Putamen (tissue), 1 donor: ENCODE data around the gene LHX4.

Source experiments
- DNase-seq: peaks from one replicate; pipeline ENCODE4 v3.0.0-alpha.2; 2016; ENCODE audit warnings: low spot score

Gene LHX4

DNA sequence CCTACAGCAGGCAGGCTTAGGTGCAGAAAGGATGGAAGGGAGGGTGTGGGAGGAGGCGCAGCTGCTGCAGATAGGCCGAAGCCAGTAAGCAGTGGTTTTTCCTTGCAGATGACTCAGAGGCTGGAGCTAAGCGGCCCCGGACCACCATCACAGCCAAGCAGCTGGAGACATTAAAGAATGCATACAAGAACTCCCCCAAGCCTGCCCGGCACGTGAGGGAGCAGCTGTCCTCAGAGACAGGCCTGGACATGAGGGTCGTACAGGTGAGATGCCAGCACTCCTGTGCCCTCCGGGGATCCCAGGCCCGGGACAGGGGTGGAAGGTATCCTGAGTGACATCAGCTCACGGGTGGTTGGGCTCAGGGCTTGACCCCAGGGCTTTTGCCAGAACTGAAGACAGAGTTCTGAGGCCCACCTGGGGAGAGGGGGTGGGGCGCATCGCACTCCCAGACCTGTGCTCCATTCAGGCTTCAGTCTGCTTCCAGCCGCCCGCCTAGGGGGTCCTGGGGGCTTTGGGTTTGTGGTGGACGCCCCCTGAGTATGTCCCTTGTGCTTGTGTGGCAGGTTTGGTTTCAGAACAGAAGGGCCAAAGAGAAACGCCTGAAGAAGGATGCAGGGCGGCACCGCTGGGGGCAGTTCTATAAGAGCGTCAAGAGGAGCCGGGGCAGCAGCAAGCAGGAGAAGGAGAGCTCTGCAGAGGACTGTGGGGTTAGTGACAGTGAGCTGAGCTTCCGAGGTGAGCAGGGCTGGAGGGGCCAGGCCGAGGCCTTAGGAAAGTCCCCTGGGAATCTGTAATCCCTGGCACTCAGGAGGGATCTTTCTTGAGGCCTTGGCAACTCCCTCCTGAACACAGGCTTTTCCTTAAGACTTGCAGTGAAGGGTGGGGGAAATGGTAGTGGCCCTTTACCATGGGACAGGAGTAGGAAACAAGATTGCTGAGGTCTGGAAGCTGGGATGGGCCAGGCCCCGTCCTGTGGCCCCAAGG is 41.5 kb downstream of the LHX4 start:
- DNase-seq = no peak

DNA sequence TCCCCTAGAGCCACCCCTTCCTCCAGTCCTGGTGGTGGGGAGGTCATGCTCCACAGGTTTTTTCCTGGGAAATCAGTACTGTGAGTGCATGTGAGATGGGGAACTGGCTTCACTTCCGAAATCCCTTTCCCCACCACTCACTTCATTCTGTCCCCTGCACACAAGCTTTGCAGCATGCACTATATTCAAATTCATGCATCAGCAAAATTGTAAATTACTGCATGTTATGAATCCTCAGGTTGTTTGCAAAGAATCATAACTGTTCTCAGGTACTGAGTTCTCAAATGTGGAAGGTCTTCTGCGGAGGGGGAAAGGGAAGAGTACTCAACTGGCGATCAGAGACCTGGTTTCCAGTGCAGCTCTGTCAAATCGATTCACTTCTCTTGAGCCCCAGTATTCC is 42.3 kb downstream of the LHX4 start:
- no peak for DNase-seq

DNA sequence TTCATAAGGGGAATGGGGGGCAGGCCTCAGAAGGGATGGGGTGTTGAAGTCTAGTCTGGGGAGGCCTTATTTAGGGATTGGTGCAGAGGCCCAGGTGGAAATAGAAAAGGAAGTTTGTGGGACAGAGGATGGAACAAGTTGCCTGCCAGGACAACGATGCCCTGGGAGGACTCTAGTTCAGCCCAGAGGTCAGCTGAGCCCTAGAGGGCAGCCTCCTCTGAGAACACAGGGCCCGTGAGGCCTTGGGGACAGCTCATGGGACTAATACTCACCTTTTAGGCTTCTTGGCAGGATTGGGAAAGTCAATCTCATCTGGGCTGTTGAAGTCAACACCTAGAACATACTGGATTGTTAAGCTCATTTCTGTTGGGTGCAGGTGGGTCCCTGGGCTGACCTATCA is 43.0 kb downstream of the LHX4 start:
- no peak for DNase-seq

- no peak for DNase-seq
Observed at GRCh38 chr1:180274221-180274620, 44.2 kb downstream of the LHX4 start.

DNA sequence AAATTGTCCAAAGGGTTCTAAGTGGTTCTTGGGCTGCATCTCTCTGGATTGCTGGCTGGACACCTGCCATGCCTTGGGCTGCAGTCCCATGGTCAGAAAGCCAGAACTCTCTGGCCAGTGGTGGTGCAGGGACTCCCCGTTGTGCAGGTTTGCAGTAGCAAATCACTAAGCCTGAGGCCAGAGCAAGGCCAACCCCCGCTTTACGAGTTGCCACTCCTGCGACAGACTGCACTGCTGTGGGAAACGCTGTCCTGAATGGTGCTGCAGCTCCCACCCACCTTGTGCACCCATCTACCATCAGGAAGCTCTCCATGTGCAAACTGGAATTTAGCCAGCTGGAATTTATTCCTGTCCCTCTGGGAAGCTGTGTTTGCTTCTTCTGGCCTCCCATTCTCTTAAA is 45.7 kb downstream of the LHX4 start:
- DNase-seq = no peak

- DNase-seq = no peak
Observed at GRCh38 chr1:180277476-180278193, 47.6 kb downstream of the LHX4 start.

DNA sequence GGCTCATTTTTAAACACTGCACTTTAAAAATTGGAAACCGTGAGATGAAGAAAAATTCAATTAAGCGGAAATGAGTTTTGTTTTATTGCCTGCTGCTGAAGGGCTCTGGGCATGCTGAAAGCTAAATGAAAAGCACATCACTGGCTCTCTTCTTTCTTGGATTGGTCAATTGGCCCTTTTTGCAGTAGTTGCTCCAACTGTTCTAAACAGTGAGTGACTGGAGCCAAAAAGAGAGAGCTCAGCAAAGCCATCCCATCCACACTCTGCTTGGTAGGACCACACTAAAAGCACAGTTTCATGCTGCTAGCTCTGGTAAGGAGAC is 48.1 kb downstream of the LHX4 start:
- no peak for DNase-seq

DNA sequence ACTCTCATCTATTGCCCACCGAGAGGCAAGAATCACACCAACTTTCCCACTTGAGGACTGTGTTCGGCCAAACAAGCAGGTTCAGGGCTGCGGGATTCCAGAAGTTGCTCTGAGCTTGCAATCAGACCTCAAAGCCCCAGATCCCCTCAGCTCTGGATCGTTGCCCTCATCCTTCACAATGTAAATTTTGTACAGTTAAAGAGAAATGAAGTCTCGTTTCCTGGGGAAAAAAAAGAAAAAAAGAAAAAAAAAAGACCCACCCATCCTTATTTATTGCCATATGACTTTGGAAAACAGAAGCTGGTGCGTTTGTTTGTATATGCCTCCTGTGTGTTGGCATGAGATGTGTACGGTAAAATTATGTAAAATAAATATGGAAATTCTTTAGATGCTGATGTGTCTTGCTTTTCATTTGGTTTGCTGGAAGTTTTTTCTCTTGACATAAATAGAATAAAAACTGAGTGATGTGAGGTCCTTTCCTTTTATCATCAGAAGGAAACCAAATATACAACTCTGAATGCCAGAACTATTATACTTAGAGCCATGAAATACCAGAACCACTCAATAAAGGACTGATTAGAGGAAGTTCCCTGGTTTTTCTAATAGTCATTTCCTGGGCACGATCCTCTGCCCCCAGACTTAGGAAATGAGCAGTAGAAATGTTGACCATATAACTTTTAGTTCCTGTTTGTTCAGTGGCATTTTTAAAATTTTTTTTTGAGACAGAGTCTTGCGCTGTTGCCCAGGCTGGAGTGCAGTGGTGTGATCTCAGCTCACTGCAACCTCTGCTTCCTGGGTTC is 48.7 kb downstream of the LHX4 start:
- no peak for DNase-seq

DNA sequence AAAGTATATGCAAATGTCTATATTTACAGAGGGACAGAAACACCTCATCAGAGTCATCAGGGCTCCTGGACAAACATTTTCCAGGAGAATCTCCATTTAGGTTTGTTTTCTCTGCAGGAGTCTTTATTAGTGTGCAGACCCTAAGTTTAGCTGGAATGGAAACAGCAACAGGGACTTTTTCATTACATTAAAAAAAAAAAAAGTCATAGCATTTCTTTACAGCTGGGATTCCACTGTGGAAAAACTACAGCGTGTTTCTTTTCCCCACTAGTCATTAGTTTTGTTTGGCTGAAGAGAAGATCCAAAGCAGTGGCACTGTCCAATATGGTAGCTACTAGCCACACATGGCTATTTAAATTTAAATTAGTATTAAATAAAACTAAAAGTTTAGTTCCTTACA is 49.6 kb downstream of the LHX4 start:
- no peak for DNase-seq

DNA sequence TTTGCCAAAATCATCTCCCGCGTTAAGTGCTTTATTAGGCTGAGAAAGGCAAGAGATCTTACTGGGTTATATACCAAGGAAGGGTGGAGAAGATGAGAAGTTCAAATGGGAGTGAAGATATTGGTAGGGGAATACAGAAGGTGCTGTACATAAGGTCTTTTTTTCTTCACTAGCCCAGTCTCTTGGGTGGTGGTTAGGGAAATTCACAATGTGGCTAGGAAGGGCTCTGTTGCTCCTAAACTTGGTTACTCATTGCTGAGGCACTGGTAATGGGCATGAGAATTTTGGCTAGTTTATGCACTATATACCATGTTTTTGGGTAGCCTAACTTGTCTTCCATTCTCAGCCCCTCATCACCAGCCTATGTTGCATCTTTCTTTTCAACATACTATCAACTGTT is 50.6 kb downstream of the LHX4 start:
- no peak for DNase-seq

GRCh38 chr1:180281490-180281889 is 51.4 kb downstream of the LHX4 start:
- DNase-seq = no peak

DNA sequence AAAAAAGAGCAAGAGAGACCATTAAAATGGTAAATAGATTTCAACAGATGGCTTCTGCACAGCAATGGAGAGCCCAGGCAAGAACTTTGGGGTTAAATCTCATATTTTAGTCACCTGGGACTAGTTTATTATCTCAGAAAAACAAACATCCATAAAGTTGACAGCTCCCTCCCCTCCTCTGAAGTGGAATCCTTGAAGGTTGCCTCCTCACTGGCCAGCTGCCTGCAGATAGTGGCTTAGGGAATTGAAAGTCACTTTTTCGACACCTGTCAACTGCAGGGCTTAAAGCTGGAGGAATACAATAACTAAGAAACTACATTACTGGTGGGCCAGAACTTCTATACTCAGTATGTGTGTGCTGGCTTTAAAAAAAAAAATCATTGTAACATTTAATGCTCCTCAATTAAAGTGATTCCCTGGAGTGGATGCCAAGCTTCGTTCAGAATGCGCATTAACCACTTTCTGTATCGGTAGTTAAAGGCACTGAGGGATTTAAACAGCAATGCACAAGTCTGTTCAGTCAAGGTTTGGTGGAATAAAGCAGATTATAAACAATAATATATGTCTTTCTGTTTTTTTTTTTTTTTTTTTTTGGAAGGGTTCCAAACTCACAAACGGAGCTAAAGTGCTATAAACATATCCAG is 52.5 kb downstream of the LHX4 start:
- DNase-seq = no peak

GRCh38 chr1:180283098-180283497 is 53.0 kb downstream of the LHX4 start:
- no peak for DNase-seq

DNA sequence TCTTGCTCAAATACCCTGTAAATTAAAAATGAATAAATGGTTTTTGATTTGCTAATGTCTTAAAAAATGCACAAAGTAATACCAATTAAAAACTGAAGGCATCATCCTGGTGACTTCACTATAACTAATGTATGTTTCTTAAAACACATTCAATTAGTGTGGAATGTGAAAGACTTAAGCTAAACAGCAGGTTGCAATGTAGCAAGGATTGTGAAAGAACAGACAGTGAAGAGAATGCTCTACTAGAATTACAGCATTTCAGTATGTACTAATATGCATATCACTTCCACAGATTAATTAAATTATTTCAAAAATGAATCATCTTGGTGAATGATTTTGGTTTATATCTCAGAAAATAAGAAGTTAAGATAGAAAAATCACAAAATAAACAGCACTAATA is 56.4 kb downstream of the LHX4 start:
- no peak for DNase-seq

- no peak for DNase-seq
Observed at GRCh38 chr1:180287988-180288705, 58.1 kb downstream of the LHX4 start.

DNA sequence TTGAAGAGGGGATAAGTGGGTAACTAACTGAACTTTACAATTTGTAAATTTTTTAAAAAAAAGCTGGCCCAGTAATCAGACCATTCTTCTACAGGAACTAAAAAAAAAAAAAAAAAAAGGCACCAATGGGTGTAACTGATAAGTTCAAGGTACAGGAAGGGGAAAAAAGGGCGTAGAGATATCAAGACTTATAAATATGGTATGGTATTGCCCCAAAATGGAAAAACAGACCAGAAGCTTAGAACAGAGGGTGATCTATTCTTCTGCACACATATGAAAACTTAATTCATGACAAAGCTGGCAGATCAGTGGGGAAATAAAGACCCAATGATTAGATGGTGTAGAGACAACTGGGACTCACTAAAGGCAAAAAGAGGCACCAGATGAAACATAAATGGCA is 58.9 kb downstream of the LHX4 start:
- DNase-seq = no peak

- no peak for DNase-seq
Observed at GRCh38 chr1:180290265-180291001, 60.4 kb downstream of the LHX4 start.

DNA sequence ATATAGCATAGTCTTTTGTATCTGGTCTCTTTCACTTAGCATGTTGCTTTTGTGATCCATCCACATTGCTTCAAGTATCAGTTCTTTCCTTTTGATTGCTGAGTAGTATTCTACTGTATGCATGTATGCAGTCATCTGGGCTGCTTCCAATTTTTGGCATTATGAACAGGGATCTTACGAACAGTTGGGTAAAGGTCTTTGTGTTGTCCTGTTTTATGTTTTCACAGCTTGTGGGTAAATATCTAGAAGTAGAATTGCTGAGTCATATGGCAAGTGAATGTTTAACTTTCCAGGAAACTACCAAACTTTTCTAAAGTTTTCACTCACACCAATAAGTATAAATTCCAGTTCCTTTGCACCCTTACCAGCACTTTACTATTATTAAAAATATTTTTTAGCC is 60.9 kb downstream of the LHX4 start:
- no peak for DNase-seq

DNA sequence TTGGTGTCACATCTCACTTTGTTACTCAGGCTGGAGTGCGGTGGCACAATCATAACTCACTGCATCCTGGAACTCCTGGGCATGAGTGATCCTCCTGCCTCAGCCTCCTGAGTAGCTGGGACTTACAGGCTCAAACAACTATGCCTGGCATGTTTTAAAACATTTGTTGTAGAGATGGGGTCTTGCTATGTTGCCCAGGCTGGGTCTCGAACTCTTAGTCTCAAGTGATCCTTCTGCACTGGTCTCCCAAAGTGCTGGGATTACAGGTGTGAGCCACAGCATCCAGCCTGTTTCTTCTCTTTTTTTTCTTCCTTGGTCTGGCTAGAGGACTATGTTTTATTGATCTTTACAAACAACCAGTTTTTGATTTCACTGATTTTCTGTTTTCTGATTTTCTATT is 64.6 kb downstream of the LHX4 start:
- no peak for DNase-seq

GRCh38 chr1:180295999-180296398 is 65.9 kb downstream of the LHX4 start:
- no peak for DNase-seq
